Measurements from ENCODE around the gene SLC39A9.

Gene SLC39A9

GRCh38 chr14:69398053-69398817 is at the start of gene SLC39A9, which contains the start of gene ERH:
SLC39A9 (plus strand) TSS chr14:69398692; CDS start chr14:69399370, 678 bp downstream.
ERH (minus strand) TSS chr14:69398299; CDS start chr14:69398233, 66 bp downstream.
- DNase-seq = peak; percentile 92 to 95

DNA sequence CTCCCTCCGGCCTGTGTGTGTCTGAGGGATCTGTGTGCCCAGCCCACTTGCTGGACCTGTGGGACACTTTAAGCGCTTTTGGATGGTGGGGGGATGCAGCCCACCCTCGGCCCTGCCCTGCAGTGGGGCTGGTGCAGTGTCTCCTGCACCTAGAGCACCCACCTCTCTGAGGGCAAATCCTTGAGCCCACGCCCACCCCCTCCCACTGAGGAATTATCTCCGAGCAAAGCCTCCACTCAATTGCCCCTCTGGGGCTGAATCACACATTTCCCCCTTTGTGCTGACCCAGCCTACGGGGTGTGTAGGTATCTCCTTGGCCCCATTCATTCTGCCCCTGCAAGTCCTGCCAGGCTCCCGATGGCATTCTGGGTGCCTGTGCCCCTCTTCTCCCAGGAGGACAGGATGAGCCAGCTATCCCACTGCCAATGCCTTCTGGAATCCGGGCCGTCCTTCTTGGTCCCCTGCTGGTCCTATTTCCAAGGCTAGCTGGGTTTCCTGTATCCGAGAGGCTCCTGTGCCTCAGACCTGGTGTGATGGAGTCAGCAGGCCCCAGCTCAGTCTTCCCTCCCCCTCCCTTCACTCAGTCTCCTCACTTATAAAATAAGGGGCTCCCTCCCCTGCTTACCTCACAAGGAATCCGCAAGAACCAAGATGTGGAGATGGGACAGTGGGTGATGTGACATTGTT is 49.3 kb upstream of the SLC39A9 start:
- no peak for DNase-seq

- no peak for DNase-seq
Observed at GRCh38 chr14:69350892-69351291, 47.6 kb upstream of the SLC39A9 start.

GRCh38 chr14:69351385-69351784 is 47.1 kb upstream of the SLC39A9 start:
- no peak for DNase-seq

- no peak for DNase-seq
Observed at GRCh38 chr14:69351911-69352310, 46.6 kb upstream of the SLC39A9 start.

GRCh38 chr14:69353168-69353567 is 45.3 kb upstream of the SLC39A9 start:
- no peak for DNase-seq

- peak; percentile 73 to 79 for DNase-seq
Observed at GRCh38 chr14:69354383-69355153, 43.9 kb upstream of the SLC39A9 start.

DNA sequence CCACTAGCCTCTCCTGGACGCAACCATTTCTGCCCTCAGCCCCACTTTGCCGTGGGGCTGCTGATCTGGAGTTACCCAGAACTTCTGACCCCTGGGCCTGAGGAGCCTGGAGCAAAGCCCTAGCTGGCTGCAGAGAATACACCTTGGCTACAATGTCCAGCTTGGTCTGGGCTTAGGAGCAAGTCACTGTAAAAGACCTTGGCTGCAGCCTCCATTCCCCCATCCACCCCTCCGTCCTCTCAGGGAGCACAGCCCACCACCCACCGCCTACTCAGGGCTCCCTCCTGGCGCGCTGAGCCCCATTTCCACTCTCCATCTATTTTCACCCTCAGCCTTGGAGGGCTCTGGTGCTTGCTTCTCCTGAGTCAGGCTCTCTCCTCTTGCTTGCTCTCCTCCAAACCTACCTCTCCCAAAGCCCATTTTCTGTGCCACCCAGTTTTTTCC is 43.3 kb upstream of the SLC39A9 start:
- no peak for DNase-seq

DNA sequence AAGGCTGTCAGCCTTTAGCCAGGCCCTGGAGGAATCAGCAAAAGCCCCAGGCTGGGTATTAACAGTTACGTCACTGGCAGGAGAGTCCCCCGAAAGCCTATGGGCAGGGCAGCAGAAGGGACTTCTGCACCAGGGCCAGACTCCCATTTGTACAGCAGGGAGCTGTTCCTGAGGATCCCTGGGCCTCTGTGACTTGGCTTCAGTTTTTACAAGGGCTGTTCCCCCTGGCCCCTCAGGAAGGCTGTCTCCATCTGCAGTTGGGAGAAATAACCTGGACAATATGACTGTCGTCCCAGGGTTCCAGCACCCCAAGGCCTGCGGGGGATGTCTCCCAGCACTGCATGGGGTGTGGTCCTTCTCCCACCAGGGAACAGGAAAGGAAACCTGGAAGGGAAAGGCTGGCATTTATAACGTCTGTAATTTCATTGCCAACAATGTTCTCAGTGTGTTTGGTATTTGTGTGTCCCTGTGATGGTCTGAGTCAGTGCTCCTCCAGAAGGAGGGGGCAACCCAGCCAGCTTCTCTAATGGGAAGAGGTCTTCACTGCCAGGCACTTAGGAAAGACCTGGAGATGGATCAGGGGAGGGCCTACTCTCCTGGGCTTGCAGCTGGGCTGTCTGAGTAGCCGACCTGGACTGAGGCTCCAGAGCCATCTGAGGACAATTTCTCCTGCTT is 42.7 kb upstream of the SLC39A9 start:
- DNase-seq = no peak

DNA sequence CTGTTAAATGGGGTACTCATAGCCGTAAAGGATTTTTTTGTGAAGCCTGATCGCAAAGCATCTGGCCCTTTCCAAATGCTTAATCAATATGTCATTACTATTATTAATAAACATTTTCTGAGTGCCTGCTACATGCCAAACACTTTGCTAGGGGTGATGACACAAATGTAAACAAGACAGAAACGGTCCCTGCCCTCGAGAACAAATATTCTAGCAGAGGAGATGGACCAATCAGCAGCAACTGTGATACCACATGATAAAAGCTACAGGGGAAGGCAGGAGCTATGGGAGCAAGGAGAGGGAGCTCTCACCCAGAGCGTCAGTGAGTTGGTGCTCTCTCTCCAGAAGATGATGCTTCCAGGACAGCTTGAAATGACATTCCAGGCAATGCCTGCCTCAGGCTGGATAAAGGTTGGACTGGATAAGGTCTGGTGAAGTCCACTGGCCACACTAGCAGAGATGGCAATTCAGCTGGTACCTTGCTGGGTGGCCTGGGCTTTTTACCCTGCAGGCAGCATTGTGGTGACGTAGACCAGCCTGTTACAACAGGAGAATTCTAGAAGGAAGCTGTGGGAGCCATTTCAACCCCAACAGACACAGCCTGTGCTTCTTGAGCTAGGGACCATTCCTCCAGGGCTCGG is 41.5 kb upstream of the SLC39A9 start:
- no peak for DNase-seq

GRCh38 chr14:69357544-69358200 is 40.8 kb upstream of the SLC39A9 start:
- no peak for DNase-seq

DNA sequence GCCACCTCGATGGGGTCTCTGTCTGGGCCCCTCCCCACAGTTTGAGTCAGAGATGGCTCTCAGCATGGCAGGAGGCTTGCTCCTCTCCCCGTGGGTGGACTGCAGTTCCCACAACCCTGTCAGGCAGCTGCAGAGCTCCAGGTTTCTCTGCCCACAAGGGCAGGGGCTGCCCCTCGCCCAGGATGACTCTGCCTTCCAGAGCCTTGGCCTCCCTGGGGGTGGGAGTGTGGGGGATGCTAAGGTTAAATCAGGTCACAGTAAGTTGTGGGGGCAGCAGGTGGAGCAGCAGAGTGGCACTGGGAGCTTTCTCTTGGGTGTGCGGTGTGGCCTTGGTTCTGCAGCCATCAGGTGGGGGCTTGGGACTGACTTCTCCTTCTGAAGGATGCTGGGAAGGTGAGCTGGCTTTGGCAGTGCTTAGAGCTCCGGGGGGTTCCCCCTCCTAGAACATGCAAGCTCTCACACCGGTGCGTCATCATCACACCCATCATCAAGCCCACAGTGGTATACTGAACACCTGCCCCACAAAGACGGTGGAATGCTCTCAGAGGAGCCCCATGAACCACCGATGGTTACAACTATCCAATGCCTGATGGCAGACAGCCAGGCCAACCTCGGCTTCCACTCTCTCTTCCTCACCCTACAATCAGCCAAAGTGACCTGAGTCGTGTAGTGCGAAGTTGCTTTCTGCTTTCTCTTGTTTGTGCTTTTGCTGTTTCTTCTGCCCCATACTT is 40.1 kb upstream of the SLC39A9 start:
- DNase-seq = peak; percentile 54 to 69

- DNase-seq = no peak
Observed at GRCh38 chr14:69358966-69359365, 39.5 kb upstream of the SLC39A9 start.

DNA sequence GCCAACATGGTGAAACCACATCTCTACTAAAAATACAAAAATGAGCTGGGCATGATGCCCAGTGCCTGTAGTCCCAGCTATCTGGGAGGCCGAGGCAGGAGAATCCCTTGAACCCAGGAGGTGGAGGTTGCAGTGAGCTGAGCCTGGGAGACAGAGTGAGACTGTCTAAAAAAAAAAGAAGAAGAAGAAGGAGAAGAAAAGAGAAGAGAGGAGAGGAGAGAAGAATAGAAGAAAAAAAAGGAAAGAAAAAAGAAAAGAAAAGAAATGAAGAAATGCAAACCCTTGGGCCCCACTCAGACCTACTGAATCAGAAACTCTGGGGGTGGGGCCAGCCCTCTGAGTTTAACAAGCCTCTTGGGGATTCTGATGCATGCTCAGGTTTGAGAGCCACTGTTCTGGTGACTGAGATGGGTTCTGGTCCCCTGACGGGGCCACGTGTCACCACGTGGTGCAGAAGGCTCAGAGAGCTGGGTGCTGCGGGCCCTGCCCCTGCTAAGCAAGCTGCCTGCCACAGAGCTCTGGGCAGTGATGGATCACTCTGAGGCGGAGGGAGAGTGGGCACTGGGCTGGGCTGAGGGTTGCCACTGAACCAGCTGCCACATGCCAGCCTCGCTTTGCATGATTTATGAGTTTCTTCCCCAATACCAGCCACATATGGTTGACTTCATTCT is 37.9 kb upstream of the SLC39A9 start:
- peak in 1 of 2 experiments; percentile 25 for DNase-seq

DNA sequence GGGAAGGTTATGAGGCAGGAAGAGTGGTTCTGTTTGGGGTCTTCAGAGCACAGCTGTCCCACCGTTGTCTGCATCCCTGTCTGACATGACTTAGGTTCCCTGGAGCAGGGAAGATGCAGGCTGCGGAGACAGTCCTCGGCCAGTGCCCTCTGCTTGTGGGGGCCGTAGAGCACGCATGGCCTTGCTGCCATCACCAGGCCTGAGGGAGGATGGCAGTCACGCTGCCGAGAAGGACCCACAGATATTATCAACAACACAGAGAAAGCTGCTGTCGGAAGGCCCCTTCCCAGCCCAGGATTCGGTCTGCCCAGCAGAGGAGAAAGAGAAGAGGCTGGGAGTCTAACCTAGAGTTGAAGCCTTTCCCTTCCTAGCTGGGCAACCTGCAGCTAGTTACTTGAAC is 35.4 kb upstream of the SLC39A9 start:
- DNase-seq = no peak

DNA sequence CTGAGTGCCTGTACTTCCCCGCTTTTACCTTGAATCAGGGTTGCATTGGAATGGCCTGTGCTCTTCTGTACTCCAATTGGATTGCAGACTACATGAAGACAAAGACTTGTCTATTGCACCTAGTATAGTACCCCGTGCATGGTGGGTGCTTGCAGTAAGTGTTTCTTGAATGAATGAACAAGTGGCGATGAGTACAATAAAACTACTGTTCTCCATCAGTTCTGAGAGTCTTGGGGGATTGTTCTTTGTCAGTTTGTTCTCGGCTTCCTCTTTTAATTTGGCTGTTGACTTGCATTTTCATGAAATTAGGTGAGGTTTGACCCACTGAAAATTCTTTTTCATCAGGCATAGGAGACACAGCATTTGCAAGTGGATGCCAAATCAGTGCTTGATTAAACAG is 34.5 kb upstream of the SLC39A9 start:
- no peak for DNase-seq

DNA sequence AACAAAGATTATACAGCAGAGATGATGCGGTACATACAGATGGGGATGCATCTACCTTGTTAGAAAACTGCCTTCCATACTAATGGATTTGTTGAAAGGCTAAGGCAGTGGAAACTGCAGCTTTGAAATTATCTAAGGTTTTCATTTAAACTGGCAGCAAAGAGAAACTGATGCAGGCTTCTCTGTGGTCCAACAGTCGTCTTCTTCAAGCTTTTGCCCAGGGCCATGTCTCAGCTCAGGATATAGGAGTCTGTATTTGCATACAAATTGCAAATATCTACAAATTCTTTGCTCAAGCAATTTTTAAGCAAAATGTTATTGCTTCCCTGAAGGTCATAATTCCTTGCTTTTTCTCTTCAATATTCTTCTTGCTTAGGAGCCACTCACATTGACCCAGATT is 34.1 kb upstream of the SLC39A9 start:
- DNase-seq = no peak

DNA sequence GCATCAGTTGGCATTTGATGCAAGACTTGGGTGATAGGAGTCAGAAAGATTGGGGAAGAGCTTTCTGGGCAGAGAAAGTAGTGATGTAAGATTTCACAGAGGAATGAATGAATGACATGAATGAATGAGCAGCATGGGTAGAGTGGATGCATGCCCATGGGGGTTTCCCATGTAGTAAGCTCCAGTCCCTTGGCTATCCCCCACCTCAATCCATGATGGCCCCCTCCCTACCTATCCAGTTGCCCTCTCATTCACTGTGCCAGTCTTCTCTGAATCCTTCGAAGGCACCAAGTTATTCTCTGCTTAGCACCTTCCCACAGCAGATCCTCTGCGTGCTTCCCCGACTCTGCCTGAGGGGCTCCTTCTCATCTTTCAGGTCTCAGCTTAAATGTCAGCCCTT is 32.4 kb upstream of the SLC39A9 start:
- DNase-seq = no peak

DNA sequence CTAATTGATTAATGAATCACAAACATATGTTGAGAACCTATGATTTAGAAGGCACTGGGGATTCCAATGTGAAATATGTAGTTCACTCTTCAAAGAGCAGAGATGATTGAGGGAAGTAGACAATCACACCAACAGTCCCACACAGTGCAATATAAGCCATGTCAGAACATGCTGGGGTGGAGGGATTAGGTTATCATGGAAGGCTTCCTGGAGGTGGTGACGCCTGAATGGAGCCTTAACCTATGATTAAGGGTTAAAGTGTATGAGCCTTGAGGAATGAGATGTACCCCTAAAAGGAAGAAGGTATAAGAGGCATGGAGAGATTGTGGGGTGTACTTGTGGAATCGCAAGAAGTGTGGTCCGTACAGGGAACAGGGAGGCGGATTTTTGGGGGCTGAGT is 31.7 kb upstream of the SLC39A9 start:
- DNase-seq = no peak

DNA sequence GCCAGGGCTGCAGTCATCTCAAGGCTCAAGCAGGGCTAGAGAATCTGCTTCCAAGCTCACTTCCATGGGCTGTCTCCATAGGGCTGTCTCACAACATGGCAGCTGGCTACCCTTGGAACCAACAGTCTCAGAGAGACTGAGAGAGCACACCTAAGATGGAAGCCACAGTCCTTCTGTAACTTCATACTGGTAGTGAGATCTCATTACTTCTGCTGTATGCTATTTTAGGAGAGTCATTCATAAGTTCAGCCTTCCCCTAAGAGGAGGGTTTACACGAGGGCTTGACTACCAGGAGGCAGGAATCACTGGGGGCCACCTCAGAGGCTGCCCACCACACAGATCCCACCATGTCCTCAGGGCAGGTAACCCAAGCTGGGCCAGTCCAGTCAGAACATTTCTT is 30.1 kb upstream of the SLC39A9 start:
- no peak for DNase-seq

DNA sequence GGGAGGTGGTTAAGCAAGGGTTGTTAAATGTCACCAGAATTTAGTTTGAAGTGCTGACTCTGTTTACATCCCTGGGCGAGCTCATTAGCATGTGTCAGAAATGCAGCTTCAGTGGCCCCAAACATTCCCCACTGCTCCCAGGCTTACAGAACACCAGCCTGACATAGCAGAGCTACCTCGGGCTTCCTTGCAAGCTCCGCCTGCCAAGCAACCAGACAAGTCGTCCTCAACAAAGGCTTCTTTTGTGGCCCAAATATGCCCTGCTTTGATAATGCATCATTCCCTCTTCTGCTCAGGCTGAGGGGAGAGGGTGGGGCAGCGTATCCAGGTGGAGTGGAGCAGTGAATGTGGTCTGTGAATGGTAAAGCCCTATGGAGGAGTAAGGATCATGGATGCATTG is 28.4 kb upstream of the SLC39A9 start:
- DNase-seq = no peak

Measured in activated CD4-positive, alpha-beta T cell treated with anti-CD3 and anti-CD28 coated beads, Interleukin-2, amount 50 U/mL, for 48 hours (primary cell).